Effector CD8-positive, alpha-beta T cell (primary cell): ENCODE results near the gene TMEM51.

Source experiments
- DNase-seq: peaks from one replicate; lab custom pipeline; 2025; lab: John Stamatoyannopoulos, UW

Gene TMEM51

DNA sequence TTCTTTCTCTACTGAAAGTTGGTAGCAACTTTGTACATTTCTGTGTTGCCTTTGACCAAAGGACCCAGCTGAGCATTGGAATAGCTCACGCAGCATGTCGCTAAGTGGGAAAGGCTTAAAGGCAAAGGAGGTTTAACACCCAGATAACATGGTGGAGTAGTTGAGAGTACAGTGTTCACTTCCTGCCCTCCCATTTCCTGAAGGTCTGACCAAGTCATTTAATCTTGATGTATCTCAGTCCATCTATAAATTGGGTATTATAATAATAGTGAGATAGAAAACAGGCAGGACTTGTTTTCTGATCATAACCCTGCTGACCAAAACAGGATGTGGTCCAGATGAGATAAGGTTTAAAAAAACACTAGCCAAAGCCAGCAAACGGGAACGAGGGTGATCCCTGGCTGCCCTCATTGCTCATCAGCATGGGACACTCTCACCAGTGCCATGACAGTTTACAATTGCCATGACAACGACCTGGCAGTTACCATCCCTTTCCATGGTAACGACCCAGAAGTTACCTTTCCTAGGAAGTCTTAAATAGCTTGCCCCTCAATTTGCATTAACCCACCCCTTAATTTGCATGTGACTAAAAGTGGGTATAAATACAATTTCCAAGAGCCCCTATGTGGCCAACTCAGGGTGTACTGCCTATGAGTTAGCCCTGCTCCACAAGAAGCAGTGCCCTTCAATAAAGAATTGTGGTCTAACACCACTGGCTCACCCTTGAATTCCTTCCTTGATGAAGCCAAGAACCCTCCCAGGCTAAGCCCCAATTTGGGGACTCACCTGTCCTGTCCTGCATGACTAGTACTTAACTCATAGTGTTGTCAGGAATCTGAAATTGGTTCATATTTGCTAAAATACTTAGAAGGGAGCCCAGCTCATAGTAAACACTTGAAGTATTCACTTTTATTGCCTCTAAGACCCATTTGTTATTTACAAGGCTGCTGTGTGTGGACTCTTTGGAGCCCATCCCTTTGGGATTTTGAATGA, 65.0 kb downstream of the TMEM51 start:
- no peak for DNase-seq

DNA sequence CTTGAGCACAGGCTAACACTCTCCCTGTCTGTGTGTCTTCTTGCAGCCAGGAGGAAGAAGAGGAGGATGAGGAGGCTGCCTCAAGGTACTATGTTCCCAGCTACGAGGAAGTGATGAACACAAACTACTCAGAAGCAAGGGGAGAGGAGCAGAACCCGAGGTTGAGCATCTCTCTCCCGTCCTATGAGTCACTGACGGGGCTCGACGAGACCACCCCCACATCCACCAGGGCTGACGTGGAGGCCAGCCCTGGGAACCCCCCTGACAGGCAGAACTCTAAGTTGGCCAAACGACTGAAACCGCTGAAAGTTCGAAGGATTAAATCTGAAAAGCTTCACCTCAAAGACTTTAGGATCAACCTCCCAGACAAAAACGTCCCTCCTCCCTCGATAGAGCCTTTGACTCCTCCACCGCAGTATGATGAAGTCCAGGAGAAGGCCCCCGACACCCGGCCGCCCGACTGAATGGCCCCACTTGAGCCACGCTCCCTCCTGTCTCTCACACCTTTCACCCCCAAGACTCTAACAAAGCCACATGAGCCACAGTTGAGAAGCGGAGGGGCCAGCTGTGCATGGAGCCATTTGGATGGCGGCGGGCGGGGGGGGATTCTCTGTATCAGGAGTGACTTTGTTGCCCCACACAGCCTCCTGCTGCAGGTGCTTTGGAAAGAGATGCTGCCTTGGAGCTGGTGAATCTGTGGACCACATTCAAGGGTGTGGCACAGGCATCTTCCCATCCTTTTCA, 65.9 kb downstream of the TMEM51 start:
- DNase-seq = no peak

DNA sequence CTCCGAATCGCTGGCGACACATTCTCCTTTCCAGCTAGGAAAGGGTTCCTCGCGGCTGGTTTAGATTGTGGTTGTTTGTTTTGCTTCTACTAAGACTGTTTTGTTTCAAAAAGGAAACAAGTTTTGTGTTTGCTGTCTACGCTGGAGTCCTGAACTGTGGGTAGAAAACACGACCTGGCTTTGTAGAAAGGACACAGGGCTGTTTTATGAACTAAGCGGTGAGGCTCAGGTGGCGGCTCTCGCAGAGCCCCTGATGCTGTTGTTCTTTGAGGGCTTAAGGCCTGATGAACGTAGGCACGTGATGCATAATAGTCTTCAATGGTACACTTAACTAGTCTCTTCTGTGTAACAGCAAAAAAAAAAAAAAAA, 66.5 kb downstream of the TMEM51 start:
- DNase-seq = no peak

DNA sequence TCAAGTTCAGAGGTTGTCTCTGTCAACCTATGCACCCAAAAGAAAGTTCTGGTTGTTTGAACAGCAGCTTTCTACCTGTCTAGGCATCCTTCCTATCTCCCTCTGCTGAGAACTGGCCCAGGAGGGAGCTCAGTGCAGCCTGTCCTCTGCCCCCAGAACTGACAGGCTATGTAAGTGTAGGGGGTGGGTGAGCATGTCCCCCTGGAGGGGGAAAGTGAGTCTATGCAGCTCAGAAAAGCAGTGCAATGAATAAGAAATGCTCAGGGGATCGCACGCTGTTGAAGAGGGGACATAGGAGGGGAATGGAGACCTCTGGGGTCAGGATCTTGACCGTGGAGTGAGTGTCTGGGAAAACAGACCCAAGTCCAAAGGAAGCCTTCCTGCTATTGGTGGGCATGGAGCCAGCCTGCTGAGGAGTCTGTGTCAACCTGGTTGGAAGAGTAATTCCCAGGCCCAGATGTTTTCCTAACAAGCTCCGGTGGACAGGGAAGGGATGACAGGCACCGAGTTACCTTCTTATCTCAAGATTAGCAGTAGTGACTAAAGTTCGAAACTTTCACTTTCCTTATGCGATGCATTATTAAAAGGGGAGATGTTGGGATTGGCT, 67.4 kb downstream of the TMEM51 start:
- no peak for DNase-seq

DNA sequence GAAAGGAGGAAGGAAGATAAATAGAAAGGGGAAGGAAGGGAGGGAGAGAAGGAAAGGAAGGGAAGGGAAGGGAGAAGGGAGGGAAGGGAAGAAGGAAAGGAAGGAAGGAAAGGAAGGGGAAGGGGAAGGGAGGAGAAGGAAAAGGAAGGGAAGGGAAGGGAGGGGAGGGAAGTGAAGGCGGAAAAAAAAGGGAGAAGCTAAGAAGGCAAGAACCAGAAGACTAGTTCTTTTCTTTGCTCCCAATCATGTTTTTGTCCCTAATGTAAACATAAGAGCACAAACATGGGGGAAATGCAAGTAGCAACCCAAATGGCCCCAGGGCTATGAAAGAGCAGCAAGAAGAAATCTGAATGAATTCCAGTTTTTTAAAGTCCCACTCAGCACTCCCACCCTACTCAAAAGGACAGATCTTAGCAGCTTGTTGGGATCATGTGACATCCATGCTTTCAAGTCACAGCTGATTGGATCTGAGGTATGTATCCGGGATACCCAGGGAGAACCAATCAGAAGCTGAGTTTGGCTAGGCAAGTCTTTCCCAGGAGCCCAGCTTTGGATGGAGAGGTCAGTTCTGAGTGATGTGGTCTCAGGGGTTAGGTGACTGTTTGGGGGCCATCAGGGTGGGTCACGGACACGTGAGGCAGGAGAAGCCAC, 69.2 kb downstream of the TMEM51 start:
- DNase-seq = no peak

DNA sequence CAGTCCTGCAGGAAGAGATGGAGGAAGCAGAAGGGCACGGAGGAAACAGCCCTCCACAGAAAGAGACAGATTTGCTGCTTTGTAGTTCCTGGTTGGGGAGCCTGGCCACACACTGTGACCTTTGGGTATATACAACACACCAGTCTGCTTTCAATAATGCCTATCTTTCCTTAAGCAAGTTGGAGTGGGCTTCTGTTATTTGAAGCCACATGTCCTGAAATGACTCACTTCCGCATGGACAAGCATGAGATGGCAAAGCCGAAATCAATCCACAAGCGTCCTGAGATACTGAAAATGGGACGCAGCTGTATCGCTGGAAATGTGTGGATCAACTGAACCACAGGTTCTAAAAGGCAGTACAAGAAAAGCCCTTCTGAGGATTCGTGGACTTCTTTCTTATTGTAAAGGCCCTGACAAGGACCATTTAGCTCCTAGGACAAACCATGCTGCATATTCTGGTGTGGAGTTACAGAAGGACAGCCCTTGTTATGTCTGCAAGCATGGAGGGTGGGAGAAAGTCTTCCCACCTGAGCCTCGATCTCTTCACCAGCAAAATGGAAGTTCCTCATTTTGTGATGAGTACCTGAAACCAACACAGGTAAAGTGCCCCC, 70.8 kb downstream of the TMEM51 start:
- no peak for DNase-seq

DNA sequence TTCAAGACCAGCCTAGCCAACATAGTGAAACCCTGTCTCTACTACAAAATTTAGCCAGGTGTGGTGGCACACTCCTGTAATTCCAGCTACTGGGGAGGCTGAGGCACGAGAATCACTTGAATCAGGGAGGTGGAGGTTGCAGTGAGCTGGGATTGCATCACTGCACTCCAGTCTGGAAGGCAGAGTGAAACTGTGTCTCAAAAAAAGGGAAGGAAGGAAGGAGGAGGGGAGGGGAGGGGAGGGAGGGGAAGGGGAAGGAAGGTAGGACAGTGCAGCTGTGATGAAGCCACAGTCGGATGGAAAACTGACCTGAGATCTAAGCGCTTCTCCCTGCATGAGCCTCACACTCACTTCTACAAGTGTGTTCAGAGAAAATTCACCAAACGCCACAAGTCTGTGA, 71.4 kb downstream of the TMEM51 start:
- no peak for DNase-seq

DNA sequence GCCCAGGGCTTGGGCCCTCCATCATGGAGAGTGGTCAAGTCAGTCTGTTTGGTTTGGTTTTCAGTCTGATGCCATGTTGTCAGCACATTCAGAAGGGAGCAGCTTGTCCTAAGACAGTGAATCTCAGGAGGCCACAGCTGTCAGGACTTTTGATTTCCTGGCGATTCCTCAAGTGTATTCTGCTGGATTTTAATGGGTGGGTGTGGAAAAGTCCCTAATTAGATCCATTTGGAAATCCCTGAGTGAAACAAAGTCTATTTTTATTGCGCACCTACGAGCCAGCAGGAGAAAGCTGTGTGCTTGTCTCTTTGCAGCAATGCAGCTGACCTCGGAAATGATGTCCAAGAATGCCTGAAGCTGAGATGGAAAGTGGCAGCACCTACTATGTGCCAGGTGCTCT, 71.9 kb downstream of the TMEM51 start:
- DNase-seq = no peak

DNA sequence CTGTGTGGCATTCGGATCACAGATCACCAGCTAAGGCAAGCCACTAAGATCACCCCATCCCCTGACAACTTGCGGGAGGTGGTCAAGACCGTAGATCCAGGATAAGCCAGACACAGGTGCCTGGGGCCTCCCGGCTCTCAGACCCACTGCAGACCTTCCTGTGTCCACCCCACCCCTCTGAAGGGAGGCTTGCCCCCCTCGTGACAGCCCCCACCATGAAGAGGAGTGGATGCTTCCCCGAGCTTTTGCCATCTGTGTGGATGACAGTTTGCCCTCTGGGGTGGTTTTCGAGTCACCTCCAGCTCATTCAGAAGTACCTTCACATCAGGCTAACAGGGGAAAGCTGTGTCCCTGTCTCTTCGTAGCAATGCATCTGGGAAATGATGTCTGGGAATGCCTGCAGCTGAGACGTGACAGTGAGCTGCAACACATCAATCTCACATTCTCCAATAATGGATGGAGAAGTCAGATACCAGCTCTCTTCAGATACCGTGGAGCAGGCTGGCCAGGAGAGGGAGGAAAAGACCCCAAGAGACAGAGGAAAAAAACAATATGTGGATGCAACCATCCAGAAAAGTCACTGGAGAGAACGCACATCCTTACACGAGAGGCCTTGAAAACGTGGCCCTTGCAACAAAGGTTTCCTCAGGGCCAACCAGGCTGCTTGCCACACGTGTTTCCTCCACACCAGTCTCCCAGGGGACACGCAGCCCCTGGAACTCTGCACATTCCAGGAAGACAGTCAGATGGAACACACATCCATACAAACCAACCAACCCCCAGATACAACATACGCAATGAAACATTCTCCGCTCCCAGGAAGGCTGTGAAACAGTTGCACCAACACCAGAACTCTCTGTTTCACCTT, 73.1 kb downstream of the TMEM51 start:
- DNase-seq = no peak

DNA sequence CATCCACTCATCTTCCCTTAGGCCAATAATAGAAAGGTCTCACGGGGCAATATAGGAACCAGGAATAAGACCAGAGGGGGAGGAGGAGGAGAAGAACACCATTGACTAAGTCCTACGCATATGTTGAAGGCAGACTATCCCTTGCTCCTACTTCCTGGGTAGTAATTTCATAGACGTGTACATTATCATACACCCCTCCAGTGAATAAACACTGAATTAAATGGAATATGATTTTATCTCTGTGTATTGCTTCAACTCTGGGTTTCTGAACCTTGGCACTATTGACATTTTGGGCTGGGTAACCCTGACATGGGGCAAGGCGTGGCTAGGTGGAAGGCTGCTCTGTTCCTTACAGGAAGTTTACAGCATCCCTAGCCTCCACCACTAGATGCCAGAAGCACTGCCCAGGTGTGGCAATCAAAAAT, 76.2 kb downstream of the TMEM51 start:
- no peak for DNase-seq

DNA sequence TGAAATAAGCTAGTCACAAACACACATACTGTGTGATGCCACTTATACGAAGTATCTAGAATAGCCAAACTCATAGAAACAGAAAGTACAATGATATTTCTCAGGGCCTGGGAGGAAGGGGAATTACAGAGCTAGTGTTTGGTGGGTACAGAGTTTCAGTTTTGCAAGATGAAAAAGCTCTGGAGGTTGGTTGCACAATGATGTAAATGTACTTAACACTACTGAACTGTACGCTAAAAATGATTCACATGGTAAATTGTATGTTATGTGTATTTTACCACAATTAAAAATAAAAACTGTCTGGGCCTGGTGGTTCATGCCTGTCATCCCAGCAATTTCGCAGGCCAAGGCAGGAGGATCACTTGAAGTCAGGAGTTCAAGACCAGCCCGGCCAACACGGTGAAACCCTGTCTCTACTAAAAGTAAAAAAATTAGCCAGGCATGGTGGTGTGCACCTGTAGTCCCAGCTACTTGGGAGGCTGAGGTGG, 78.2 kb downstream of the TMEM51 start:
- DNase-seq = no peak

DNA sequence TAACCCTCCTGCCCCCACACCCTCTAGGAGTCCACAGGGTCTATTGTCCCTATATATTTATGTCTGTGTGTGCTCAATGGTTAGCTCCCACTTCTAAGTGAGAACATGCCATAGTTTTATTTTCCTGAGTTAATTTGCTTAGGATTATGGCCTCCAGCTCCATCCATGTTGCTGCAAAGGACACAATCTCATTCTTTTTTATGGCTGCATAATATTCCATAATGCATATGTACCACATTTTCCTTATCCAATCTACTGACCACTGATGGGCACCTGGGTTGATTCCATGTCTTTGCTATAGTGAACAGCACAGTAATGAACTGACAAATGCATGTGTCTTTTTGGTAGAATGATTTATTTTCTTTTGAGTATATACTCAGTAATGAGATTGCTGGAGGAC, 80.1 kb downstream of the TMEM51 start:
- no peak for DNase-seq

DNA sequence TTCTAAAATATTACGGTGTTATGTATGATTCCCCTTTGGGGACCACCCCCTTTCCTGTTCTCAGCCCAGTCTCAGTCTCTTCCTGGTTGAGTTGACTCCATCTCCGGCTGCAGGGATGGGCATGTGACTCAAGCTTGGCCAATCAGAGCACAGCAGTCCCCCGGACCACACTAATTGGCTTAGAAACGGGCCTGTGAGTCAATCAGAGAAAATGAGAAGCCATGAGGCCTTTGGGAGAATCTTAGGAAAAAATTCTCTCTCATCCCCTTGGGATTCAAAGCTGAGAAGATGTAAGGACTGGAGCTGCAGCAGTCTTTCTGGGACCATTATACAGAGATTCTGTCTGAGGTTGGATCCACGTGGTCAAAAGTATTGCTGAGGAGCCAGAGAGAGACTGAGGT, 82.8 kb downstream of the TMEM51 start:
- DNase-seq = no peak

DNA sequence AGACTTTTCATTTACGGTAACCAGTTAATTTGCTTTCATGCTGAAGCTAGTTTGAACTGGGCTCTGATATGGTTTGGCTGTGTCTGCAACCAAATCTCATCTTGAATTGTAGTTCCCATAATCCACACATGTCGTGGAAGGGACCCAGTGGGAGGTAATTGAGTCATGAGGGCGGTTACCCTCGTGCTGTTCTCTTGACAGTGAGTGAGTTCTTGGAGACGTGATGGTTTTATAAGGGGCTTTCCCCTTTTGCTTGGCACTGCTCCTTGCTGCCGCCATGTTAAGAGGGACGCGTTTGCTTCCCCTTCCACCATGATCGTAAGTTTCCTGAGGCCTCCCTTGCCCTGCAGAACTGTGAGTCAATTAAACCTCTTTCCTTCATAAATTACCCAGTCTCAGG, 83.2 kb downstream of the TMEM51 start:
- DNase-seq = no peak

DNA sequence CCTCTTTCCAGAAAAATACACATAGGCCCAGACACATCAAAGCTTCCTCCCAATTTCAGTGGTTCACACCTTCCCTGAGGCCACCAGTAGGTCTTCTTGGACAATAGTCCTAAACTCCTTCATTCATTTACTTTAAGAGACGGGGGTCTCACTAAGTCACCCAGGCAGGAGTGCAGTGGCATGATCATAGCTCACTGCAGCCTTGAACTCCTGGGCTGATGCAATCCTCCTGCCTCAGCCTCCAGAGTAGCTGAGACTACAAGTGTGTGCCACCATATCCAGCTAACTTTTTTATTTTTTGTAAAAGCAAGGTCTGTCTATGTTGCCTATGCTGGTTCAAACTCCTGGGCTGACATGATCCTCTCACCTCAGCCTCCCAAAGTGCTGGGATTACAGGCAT, 85.2 kb downstream of the TMEM51 start:
- DNase-seq = no peak

DNA sequence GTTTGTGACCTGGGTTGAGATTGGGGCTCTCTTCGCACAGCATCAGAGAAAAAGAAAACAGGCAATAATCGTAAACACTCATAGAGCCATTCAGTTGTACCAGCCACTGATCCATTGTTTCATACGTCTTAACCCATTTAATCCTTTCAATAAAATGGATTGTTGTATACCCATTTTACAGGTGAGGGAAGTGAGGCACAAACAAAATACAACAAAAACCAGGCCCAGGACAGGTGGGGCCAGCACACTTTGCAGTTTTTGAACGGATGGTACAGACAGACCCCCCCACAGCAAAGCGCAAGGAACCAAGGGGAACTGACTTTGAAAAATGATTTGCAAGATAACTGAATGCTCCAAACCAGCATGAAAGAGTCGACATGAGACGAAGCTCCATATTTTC, 89.2 kb downstream of the TMEM51 start:
- no peak for DNase-seq

DNA sequence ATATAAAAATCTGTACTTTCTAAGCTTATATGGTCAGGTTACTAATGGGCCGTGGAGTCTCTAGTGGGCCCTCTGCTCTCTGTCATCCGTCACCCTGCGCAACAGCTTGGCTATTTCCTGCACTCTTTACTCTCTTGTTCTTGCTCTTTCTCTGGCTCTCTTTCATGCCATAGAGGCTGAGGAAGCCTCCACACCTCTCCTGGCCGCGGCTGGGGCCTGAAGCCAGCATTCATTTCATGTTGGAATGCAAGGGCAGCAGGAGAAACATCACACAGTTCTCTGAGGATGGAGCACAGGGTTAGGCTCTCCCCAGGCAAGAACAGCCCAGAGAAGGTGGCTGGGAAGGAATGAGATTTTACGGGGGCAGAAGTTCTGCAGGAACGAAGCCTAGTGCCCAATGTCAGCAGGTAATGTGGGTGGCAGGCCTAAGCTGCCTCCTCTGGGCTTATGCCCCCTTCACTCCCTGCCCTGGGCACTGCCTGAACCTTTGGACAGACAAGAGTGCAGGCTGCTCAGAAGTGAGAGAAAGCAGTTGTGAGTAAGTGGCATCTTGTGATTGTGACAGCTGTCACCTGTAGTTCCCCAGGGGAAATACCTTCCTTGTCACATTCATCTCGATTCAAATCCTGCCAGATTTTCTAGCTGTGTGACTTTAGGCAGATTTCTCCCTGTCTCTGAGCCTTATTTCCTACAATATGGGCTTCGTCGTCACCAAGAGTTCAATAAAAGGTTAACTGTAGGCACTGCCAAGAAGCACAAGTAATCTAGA, 89.9 kb downstream of the TMEM51 start:
- no peak for DNase-seq

DNA sequence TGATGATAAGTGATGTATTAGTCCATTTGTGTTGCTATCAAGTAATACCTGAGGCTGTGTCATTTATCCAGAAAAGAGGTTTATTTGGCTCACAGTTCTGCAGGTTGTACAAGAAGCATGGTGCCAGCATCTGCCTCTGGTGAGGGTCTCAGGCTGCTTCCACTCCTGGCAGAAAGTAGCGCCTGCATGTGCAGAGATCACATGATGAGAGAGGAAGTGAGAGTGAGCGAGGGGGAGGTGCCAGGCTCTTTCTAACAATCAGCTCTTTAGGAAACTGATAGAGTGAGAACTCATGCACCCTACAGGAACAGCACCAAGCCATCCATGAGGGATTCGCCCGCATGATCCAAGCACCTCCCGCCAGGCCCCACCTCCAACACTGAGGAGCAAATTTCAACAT, 91.3 kb downstream of the TMEM51 start:
- no peak for DNase-seq

DNA sequence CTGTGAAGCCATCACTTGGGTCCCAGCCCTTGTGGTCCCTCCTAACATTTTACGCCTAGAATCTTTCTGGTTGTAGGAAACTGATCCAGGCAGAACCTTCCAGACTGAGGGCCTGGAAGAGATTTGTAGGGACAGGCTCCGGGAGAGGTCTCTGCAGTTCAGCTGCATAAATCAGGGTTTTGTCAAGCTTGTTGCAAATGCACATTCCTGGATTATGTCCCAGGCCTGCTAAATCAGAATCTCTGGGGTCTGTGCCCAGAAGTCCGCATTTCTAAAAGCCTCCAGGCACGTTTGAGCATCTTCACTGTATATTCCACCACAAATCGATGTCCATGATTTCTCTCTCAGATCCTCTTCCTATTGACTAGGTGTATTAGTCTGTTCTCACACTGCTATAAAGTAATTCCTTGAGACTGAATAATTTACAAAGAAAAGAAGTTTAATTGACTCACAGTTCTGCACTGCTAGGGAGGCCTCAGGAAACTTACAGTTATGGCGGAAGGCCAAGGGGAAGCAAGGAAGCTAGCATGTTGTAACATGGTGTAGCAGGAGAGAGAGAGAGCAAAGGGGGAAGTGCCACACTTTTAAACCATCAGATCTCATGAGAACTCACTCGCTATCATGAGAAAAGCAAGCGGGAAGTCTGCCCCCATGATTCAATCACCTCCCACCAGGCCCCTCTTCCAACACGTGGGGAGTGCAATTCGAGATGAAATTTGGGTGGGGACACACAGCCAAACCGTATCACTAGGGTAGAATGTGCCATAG, 92.2 kb downstream of the TMEM51 start:
- no peak for DNase-seq
